Prostate gland (tissue), 2 donors: Measurements from ENCODE around the gene RIMBP2.

Source experiments
- CTCF ChIP-seq, 4 experiments: fragments of 200-600 bp in 2 of 4; fragments of 450-650 bp in 2 of 4; sonication (generic) in 2 of 4; IDR thresholded peaks; 1 replicate in 3 of 4; 2 replicates in 1 of 4; pipeline ENCODE4 v1.5.1; 2016 to 2019; ENCODE audit warnings: antibody characterized with exemption in 4 of 4, mild to moderate bottlenecking in 2 of 4, moderate library complexity in 2 of 4
- POLR2A ChIP-seq: fragments of 450-650 bp; IDR thresholded peaks from one replicate; pipeline ENCODE4 v1.6.1; 2016; ENCODE audit warnings: antibody characterized with exemption, mild to moderate bottlenecking
- POLR2AphosphoS5 ChIP-seq: sonication (generic); formaldehyde crosslinking; IDR thresholded peaks from one replicate; pipeline ENCODE4 v1.6.1; 2017; ENCODE audit warnings: antibody characterized with exemption

GRCh38 chr12:130672089-130672820 lies 43.8 kb downstream of the RIMBP2 start:
- TF ChIP-seq CTCF (IDR thresholded peaks at IDR 0.05) (no peak), POLR2A (no peak), POLR2AphosphoS5 (no peak)
